CD4-positive, alpha-beta T cell (primary cell): ENCODE data around the gene SCGB1A1. TPM values are rescaled to one million over a fixed set of nuclear protein-coding genes. Genes with fewer than 3 reads are reported as not detected.

Experiments
- ATAC-seq: fragments of 200-7000 bp; cut with Tn5 transposase; one replicate; pipeline ENCODE4 v1.10.0; 2022; ENCODE audit warnings: mild to moderate bottlenecking; ENCODE audit not compliant: poor library complexity
- CTCF ChIA-PET: fragments of 350-600 bp; sonication (Branson Sonifier 250); formaldehyde crosslinking; loops from one replicate; lab custom pipeline; 2021; ENCODE audit warnings: antibody characterized with exemption, inconsistent platforms; lab: Charles Lee
- POLR2A ChIA-PET: fragments of 350-600 bp; sonication (Branson Sonifier 250); formaldehyde crosslinking; loops from one replicate; lab custom pipeline; 2021; ENCODE audit warnings: antibody characterized with exemption, inconsistent platforms; lab: Charles Lee
- DNase-seq, 14 experiments: peaks; one replicate each; pipeline ENCODE4 v3.0.0-alpha.2; 2013 to 2020; ENCODE audit warnings: mixed read lengths in 2 of 14
- H3K27ac ChIP-seq, 2 donors: one replicate each; pipeline versions ENCODE4 v1.5.1 to v1.7.0; 2013; ENCODE audit warnings: low read length in 2 of 2, low read depth in 1 of 2, mild to moderate bottlenecking in 1 of 2
- H3K27me3 ChIP-seq, 2 experiments: 1 replicate in 1 of 2; 2 replicates in 1 of 2; pipeline versions ENCODE4 v1.6.1 to v1.7.0; 2013; ENCODE audit warnings: low read length in 2 of 2, control low read depth in 1 of 2, mild to moderate bottlenecking in 1 of 2, moderate library complexity in 1 of 2; ENCODE audit not compliant: insufficient read depth in 2 of 2, control insufficient read depth in 1 of 2
- H3K36me3 ChIP-seq: one replicate; pipeline ENCODE4 v1.6.1; 2013; ENCODE audit warnings: low read length, control low read depth; ENCODE audit not compliant: insufficient read depth
- H3K4me1 ChIP-seq: one replicate; pipeline ENCODE4 v1.6.1; 2013; ENCODE audit warnings: low read length, control low read depth; ENCODE audit not compliant: insufficient read depth
- H3K4me3 ChIP-seq: one replicate; pipeline ENCODE4 v1.5.1; 2013; ENCODE audit warnings: mild to moderate bottlenecking, low read length, moderate library complexity
- H3K9me3 ChIP-seq, 2 experiments: 1 replicate in 1 of 2; 2 replicates in 1 of 2; pipeline versions ENCODE4 v1.6.1 to v1.7.0; 2013; ENCODE audit warnings: low read length in 2 of 2, mild to moderate bottlenecking in 2 of 2, control low read depth in 1 of 2, moderate library complexity in 1 of 2; ENCODE audit not compliant: control insufficient read depth in 1 of 2, insufficient read depth in 1 of 2
- H3K27ac Mint-ChIP-seq: one replicate; pipeline ENCODE4 v1.8.0; 2020; ENCODE audit warnings: mixed read lengths
- H3K27me3 Mint-ChIP-seq: one replicate; pipeline ENCODE4 v1.8.0; 2021; ENCODE audit warnings: mixed read lengths
- H3K36me3 Mint-ChIP-seq: one replicate; pipeline ENCODE4 v1.8.0; 2021; ENCODE audit warnings: low read depth, mixed read lengths
- H3K4me1 Mint-ChIP-seq: one replicate; pipeline ENCODE4 v1.8.0; 2021; ENCODE audit warnings: low read depth, mixed read lengths
- H3K4me3 Mint-ChIP-seq: one replicate; pipeline ENCODE4 v1.8.0; 2020; ENCODE audit warnings: mild to moderate bottlenecking, mixed read lengths
- H3K9me3 Mint-ChIP-seq: one replicate; pipeline ENCODE4 v1.8.0; 2020; ENCODE audit warnings: mixed read lengths
- CTCF ChIP-seq: fragments of 200-600 bp; IDR thresholded peaks from one replicate; pipeline ENCODE4 v1.8.0; 2022; ENCODE audit warnings: antibody characterized with exemption, mild to moderate bottlenecking
- intact Hi-C, 2 experiments: fragments of 100-400 bp; cut with DNase I in 1 of 2; cut with micrococcal nuclease in 1 of 2; formaldehyde crosslinking; loops; one replicate each; pipeline versions ENCODE4 v1.15.1 to v1.9.0; 2023 to 2025; cut with DNase I, micrococcal nuclease
- total RNA-seq, 174 experiments: library from RNA in 2 of 174; stranded (reverse) in 2 of 174; gene quantifications; one replicate each; pipeline ENCODE4 v1.2.3 and lab custom pipeline; 2021 to 2026

The SCGB1A1 gene
- total RNA-seq, 2 experiments from 2014 or later, result not detected

DNA sequence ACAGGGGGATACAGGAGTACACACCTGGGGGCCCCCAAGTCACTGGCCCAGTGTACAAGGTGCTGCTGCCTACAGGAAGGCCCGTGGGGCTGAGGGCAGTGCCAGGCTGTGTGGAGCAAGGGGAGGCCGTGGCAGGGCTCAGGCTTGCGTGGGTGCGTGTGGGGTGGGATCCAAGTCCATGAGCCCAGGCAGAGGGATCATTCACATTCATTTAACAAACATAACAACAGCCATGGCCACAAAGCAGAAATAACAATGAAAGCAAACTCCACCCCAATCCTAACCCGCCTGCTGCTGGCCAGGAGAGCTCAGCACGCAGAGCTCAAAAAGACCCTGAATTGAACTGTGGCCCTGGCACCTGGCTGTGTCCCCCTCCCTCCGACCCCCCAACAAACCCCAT lies 17.0 kb upstream of the SCGB1A1 start:
- Histone ChIP-seq H3K9me3 (no peaks in the 10 kb centered on the region), H3K27ac (peak overlapping the region in 1 of 2 donors; percentile 66), H3K36me3 (no peaks in the 10 kb centered on the region), H3K4me1 (peaks cover 41% of the 10 kb centered on the region), H3K27me3 (no peaks in the 10 kb centered on the region), H3K4me3 (peak overlapping the region; percentile 32)
- intact Hi-C loops, result no loop called here
- DNase-seq, result peak in 1 of 14 experiments; percentile 12
- POLR2A ChIA-PET, result interaction anchor here (0.8 to 1.4 kb wide), 4 partner anchors 172 to 454 kb away, joined by 3 to 5 read pairs (median 4); partner anchors contain the start of genes EEF1G and TUT1
- Mint-ChIP-seq H3K4me1 (peaks cover 29% of the 10 kb centered on the region), H3K27ac (peak overlapping the region; percentile 77), H3K36me3 (no peaks in the 10 kb centered on the region), H3K27me3 (no peaks in the 10 kb centered on the region), H3K9me3 (no peaks in the 10 kb centered on the region), H3K4me3 (peak overlapping the region; percentile 82)
- CTCF ChIA-PET, result interaction anchor here (0.8 to 1.3 kb wide), 3 partner anchors 8 to 159 kb away, joined by 3 to 4 read pairs (median 3); no protein-coding TSS in a partner anchor
- no peak for TF ChIP-seq CTCF
- no peak for ATAC-seq

GRCh38 chr11:62402226-62402959 lies 16.4 kb upstream of the SCGB1A1 start:
- H3K27me3 Mint-ChIP-seq, result no peaks in the 10 kb centered on the region
- ChIA-PET CTCF (interaction anchor here (0.8 to 1.3 kb wide), 3 partner anchors 9 to 158 kb away, joined by 3 to 4 read pairs (median 3); no protein-coding TSS in a partner anchor), POLR2A (interaction anchor here (0.8 to 1.4 kb wide), 4 partner anchors 172 to 453 kb away, joined by 3 to 5 read pairs (median 4); partner anchors contain the start of genes EEF1G and TUT1)
- no peaks in the 10 kb centered on the region for H3K9me3 ChIP-seq
- peak; percentile 14 to 81 (median 46) for DNase-seq
- H3K4me3 ChIP-seq, result peak overlapping the region; percentile 32
- no peaks in the 10 kb centered on the region for H3K36me3 ChIP-seq
- no peaks in the 10 kb centered on the region for H3K9me3 Mint-ChIP-seq
- H3K27me3 ChIP-seq, result no peaks in the 10 kb centered on the region
- H3K27ac ChIP-seq, result peak overlapping the region; percentile 7 to 66
- no peak for TF ChIP-seq CTCF
- peak; percentile 96 for ATAC-seq
- H3K4me1 Mint-ChIP-seq, result peaks cover 29% of the 10 kb centered on the region
- H3K27ac Mint-ChIP-seq, result peak overlapping the region; percentile 77
- peak overlapping the region; percentile 82 for H3K4me3 Mint-ChIP-seq
- H3K36me3 Mint-ChIP-seq, result no peaks in the 10 kb centered on the region
- intact Hi-C loops, result no loop called here
- H3K4me1 ChIP-seq, result peaks cover 41% of the 10 kb centered on the region

GRCh38 chr11:62402960-62403730 lies 15.7 kb upstream of the SCGB1A1 start:
- intact Hi-C loops, result no loop called here

More at GRCh38 chr11:62402960-62403730, 15.7 kb upstream of the SCGB1A1 start:
- Mint-ChIP-seq H3K4me1 (peaks cover 29% of the 10 kb centered on the region), H3K27me3 (no peaks in the 10 kb centered on the region), H3K4me3 (peak overlapping the region; percentile 82), H3K36me3 (no peaks in the 10 kb centered on the region), H3K27ac (peak overlapping the region; percentile 77), H3K9me3 (no peaks in the 10 kb centered on the region)
- Histone ChIP-seq H3K27ac (peak overlapping the region in 1 of 2 donors; percentile 7), H3K27me3 (no peaks in the 10 kb centered on the region), H3K4me3 (no peak overlapping the region), H3K9me3 (no peaks in the 10 kb centered on the region), H3K4me1 (peaks cover 41% of the 10 kb centered on the region), H3K36me3 (no peaks in the 10 kb centered on the region)
- DNase-seq (no peak), ATAC-seq (no peak)
- POLR2A ChIA-PET, result interaction anchor here (1.1 kb wide), 1 partner anchor 21 kb away, joined by 3 read pairs; no protein-coding TSS in a partner anchor
- no peak for TF ChIP-seq CTCF
- CTCF ChIA-PET, result interaction anchor here (0.6 to 1.3 kb wide), 2 partner anchors 95 to 158 kb away, joined by 3 read pairs; no protein-coding TSS in a partner anchor
